Dedifferentiated amniotic fluid mesenchymal stem cell (primary cell): Measurements from ENCODE around the gene HNRNPH1.

Experiments
- DNase-seq: peaks from one replicate; pipeline ENCODE4 v3.0.0-alpha.2; 2016; ENCODE audit errors: extremely low spot score

Gene HNRNPH1

GRCh38 chr5:179621551-179622214 is 1.8 kb downstream of the HNRNPH1 start:
- no peak for DNase-seq

- no peak for DNase-seq
Measured at GRCh38 chr5:179620703-179621350, 2.6 kb downstream of the HNRNPH1 start.

- DNase-seq: no peak
Measured at GRCh38 chr5:179620293-179620692, 3.2 kb downstream of the HNRNPH1 start.

- DNase-seq: no peak
Measured at GRCh38 chr5:179619776-179620175, 3.7 kb downstream of the HNRNPH1 start.

- DNase-seq: no peak
Measured at GRCh38 chr5:179618923-179619554, 4.4 kb downstream of the HNRNPH1 start.

GRCh38 chr5:179617930-179618329 is 5.5 kb downstream of the HNRNPH1 start:
- no peak for DNase-seq

- no peak for DNase-seq
Measured at GRCh38 chr5:179616002-179616594, 7.4 kb downstream of the HNRNPH1 start.

GRCh38 chr5:179615203-179615602 is 8.3 kb downstream of the HNRNPH1 start:
- DNase-seq: no peak

GRCh38 chr5:179614745-179615144 is 8.7 kb downstream of the HNRNPH1 start:
- DNase-seq: no peak

GRCh38 chr5:179613460-179614071 is 9.9 kb downstream of the HNRNPH1 start:
- DNase-seq: no peak

GRCh38 chr5:179612577-179613459 is 10.7 kb downstream of the HNRNPH1 start:
- no peak for DNase-seq

GRCh38 chr5:179610903-179611265 is 12.6 kb downstream of the HNRNPH1 start:
- no peak for DNase-seq

GRCh38 chr5:179610109-179610902 is 13.2 kb downstream of the HNRNPH1 start:
- DNase-seq: no peak

- no peak for DNase-seq
Measured at GRCh38 chr5:179609834-179610108, 13.7 kb downstream of the HNRNPH1 start.

- no peak for DNase-seq
Measured at GRCh38 chr5:179608131-179608581, 15.3 kb downstream of the HNRNPH1 start.

- DNase-seq: no peak
Measured at GRCh38 chr5:179607160-179607931, 16.1 kb downstream of the HNRNPH1 start.

GRCh38 chr5:179606910-179607159 is 16.6 kb downstream of the HNRNPH1 start:
- DNase-seq: no peak

- no peak for DNase-seq
Measured at GRCh38 chr5:179606071-179606909, 17.2 kb downstream of the HNRNPH1 start.
